Measurements from ENCODE around the gene SULT4A1. TPM values are rescaled to one million over a fixed set of nuclear protein-coding genes. Genes with fewer than 3 reads are reported as not detected.

Gene SULT4A1
- polyA plus RNA-seq, 1 donor from 2014 or later = not detected

- Mint-ChIP-seq H3K27ac (no peak overlapping the region), H3K36me3 (no peaks in the 10 kb centered on the region), H3K9me3 (no peaks in the 10 kb centered on the region), H3K4me3 (peak overlapping the region in 1 of 4 donors; percentile 21), H3K4me1 (no peaks in the 10 kb centered on the region), H3K27me3 (peaks cover 10% of the 10 kb centered on the region)
Observed at GRCh38 chr22:43835736-43836135, 26.6 kb downstream of the SULT4A1 start.

GRCh38 chr22:43835166-43835565, 27.1 kb downstream of the SULT4A1 start:
- H3K9me3 Mint-ChIP-seq = no peaks in the 10 kb centered on the region
- H3K36me3 Mint-ChIP-seq = no peaks in the 10 kb centered on the region
- H3K27ac Mint-ChIP-seq = no peak overlapping the region

GRCh38 chr22:43833286-43834240, 28.8 kb downstream of the SULT4A1 start:
- H3K27me3 Mint-ChIP-seq = peaks cover 10% of the 10 kb centered on the region
- no peaks in the 10 kb centered on the region for H3K9me3 Mint-ChIP-seq
- H3K4me1 Mint-ChIP-seq = no peaks in the 10 kb centered on the region
- no peaks in the 10 kb centered on the region for H3K36me3 Mint-ChIP-seq
- no peak overlapping the region for H3K4me3 Mint-ChIP-seq
- no peak overlapping the region for H3K27ac Mint-ChIP-seq

More at GRCh38 chr22:43835166-43835565, 27.1 kb downstream of the SULT4A1 start:
- no peaks in the 10 kb centered on the region for H3K4me1 Mint-ChIP-seq
- no peak overlapping the region for H3K4me3 Mint-ChIP-seq
- H3K27me3 Mint-ChIP-seq = peaks cover 10% of the 10 kb centered on the region

DNA sequence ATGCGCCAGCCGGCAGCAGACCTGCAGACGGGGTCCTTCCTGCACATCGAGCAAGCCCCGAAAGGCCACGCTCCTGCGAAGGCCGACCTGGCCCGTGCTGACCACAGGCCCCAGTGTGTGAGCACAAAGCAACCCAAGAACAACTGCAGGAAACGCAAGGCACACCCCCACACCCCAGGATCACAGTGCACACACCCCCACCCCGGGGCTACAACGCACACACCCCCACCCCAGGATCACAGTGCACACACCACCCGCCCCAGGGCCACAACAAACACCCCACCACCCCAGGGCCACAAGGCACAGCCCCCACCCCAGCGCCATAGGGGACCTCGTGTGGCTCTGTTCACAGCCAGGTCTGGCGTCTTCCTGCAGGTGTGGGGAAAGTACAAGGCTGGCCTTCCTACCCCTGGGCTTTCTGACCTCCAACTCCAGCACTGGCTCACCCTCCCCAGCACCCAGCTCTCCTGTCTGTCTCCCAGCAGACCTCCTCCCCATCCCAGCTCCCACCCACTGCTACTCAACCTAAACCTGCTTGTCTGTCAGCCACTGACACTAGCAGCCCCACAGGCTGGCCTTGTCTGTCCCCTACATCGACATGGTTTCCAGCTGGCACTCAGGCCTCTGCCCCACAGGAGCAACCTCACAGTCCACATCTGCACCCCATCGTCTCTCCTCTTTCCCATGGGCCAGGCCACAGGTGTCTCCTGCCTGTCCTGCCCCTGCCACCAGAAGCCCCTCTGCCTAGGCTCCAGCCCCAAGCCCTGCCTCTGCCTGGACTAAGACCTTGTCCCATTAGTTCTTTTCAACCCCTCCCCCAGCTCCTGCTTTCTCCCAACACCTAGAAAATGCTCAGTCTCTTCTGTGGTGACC, 29.7 kb downstream of the SULT4A1 start:
- Mint-ChIP-seq H3K36me3 (no peaks in the 10 kb centered on the region), H3K9me3 (no peaks in the 10 kb centered on the region), H3K4me3 (no peak overlapping the region), H3K27me3 (peaks cover 10% of the 10 kb centered on the region), H3K27ac (no peak overlapping the region), H3K4me1 (no peaks in the 10 kb centered on the region)

GRCh38 chr22:43831561-43832392, 30.5 kb downstream of the SULT4A1 start:
- H3K4me1 Mint-ChIP-seq = no peaks in the 10 kb centered on the region
- no peak overlapping the region for H3K27ac Mint-ChIP-seq
- no peaks in the 10 kb centered on the region for H3K9me3 Mint-ChIP-seq
- H3K27me3 Mint-ChIP-seq = peaks cover 9% of the 10 kb centered on the region
- H3K4me3 Mint-ChIP-seq = no peak overlapping the region
- H3K36me3 Mint-ChIP-seq = no peaks in the 10 kb centered on the region

- Mint-ChIP-seq H3K9me3 (no peaks in the 10 kb centered on the region), H3K27me3 (peaks cover 9% of the 10 kb centered on the region), H3K36me3 (no peaks in the 10 kb centered on the region), H3K4me1 (no peaks in the 10 kb centered on the region), H3K27ac (no peak overlapping the region), H3K4me3 (no peak overlapping the region)
Observed at GRCh38 chr22:43830931-43831560, 31.3 kb downstream of the SULT4A1 start.

- Mint-ChIP-seq H3K27me3 (peaks cover 4% of the 10 kb centered on the region), H3K27ac (no peak overlapping the region), H3K4me3 (no peak overlapping the region), H3K4me1 (no peaks in the 10 kb centered on the region), H3K36me3 (no peaks in the 10 kb centered on the region), H3K9me3 (no peaks in the 10 kb centered on the region)
Observed at GRCh38 chr22:43829904-43830851, 32.1 kb downstream of the SULT4A1 start.

- H3K4me3 Mint-ChIP-seq = no peak overlapping the region
- no peak overlapping the region for H3K27ac Mint-ChIP-seq
- no peaks in the 10 kb centered on the region for H3K9me3 Mint-ChIP-seq
- no peaks in the 10 kb centered on the region for H3K36me3 Mint-ChIP-seq
- no peaks in the 10 kb centered on the region for H3K4me1 Mint-ChIP-seq
- H3K27me3 Mint-ChIP-seq = peaks cover 10% of the 10 kb centered on the region
Observed at GRCh38 chr22:43828998-43829782, 33.1 kb downstream of the SULT4A1 start.

DNA sequence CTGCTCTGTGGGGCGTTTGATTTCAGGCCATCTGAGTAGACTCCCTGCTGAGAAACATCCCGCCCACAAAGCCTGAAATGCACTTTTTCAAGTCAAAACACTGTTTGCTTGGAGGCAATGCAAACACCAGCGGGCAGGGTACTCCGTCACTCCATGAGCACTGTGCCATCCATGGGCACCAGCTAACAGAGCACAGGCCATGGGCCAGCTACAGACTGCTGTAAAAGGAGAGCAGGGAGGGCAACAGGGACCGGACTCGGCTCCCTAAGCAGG, 33.7 kb downstream of the SULT4A1 start:
- H3K27me3 Mint-ChIP-seq = peaks cover 10% of the 10 kb centered on the region
- no peak overlapping the region for H3K27ac Mint-ChIP-seq
- H3K4me1 Mint-ChIP-seq = no peaks in the 10 kb centered on the region
- H3K9me3 Mint-ChIP-seq = no peaks in the 10 kb centered on the region
- no peaks in the 10 kb centered on the region for H3K36me3 Mint-ChIP-seq
- no peak overlapping the region for H3K4me3 Mint-ChIP-seq

DNA sequence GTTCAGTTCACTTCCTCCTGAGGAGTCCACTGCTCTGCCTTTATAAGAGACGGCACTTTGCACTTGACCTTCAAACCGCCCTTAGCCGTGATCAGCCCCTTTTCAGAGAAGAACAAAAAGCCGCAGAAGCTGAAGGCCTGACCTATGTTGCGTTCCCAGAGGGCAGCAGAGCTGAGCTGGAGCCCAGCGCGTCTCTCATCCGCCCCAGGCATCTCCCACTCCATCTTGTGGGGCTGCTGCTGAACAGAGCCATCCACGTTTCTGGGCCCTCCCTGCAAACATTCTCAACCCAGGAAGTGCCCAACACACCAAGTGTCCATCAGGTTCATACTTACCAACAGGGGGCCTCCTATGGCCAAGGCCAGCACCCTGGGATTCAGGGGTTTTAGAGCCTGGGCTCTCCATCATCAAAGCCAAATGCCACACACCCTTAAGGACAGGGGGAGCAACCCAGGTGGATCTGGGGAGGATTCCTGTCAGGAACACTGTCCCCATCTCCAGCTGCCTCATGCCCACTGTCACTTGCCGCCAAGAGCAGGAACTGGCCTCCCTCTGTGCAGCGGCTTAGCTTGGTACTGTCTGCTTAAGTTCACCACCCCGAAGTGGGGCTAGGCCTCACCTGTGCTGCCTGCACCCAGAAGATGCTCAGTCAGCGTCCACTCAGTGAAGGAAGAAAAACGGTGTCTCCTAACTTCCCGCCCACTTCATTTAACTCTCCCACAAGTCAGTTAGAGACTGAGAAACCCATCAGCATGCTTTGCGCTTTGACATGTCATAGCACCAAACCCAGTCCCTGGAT, 34.2 kb downstream of the SULT4A1 start:
- Mint-ChIP-seq H3K36me3 (no peaks in the 10 kb centered on the region), H3K4me1 (no peaks in the 10 kb centered on the region), H3K4me3 (no peak overlapping the region), H3K27ac (no peak overlapping the region), H3K27me3 (peaks cover 13% of the 10 kb centered on the region), H3K9me3 (no peaks in the 10 kb centered on the region)

GRCh38 chr22:43827003-43827735, 35.1 kb downstream of the SULT4A1 start:
- Mint-ChIP-seq H3K9me3 (no peaks in the 10 kb centered on the region), H3K4me3 (no peak overlapping the region), H3K27ac (no peak overlapping the region), H3K4me1 (no peaks in the 10 kb centered on the region), H3K27me3 (peaks cover 15% of the 10 kb centered on the region), H3K36me3 (no peaks in the 10 kb centered on the region)

All from IgD-negative memory B cell (primary cell).